Astrocyte of the cerebellum (primary cell): ENCODE measurements around the gene ST6GALNAC6.
"Not testable (repeated sequence)": the region's sequence is repeated elsewhere in the genome, so short reads cannot be mapped to it uniquely, and the experiment has no call there.

Experiments used
- DNase-seq: peaks from one replicate; pipeline ENCODE4 v3.0.0-alpha.2; 2011; ENCODE audit warnings: low read depth
- H3K4me3 ChIP-seq: 2 replicates; pipeline ENCODE4 v1.5.1; 2011; ENCODE audit warnings: mild to moderate bottlenecking, low read depth, low read length, moderate library complexity
- CTCF ChIP-seq: IDR thresholded peaks from 2 replicates; pipeline ENCODE4 v1.5.1; 2012; ENCODE audit warnings: low read length, low read depth, moderate library complexity, mild to moderate bottlenecking; ENCODE audit errors: missing control alignments
- in situ Hi-C: cut with HindIII; loops from 2 replicates; pipeline ENCODE4 v1.10.0; 2017; ENCODE audit warnings: low sequenced_read_pairs

Gene ST6GALNAC6

GRCh38 chr9:127884976-127885490 lies 14.4 kb downstream of the ST6GALNAC6 start:
- no peak for DNase-seq
- no peak for TF ChIP-seq CTCF
- no peak overlapping the region for H3K4me3 ChIP-seq
- in situ Hi-C loops = no loop called here

- in situ Hi-C loops = no loop called here
- DNase-seq = no peak
- no peak for TF ChIP-seq CTCF
- H3K4me3 ChIP-seq = no peak overlapping the region
These were observed 14.9 kb downstream of the ST6GALNAC6 start for GRCh38 chr9:127884427-127884911.

DNA sequence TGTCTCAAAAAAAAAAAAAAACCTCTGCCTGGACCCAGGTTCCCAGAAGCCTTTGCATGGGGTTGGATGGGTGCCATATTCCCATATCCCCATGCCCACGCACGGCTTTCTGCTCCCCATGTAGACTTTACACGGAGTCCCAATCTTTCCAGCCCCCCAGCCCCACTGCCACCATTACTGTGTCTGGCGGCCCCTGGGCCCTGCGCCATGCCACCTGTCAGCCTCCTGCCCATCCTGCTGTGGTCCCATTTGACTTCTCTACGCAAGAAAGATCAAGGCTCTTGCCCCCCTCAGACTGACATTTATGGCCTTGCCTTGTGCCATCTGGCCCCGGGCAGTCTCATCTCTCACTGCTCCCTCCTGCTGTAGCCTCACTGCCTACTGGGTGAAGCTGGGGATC lies 15.4 kb downstream of the ST6GALNAC6 start:
- in situ Hi-C loops = no loop called here
- no peak for TF ChIP-seq CTCF
- no peak overlapping the region for H3K4me3 ChIP-seq
- no peak for DNase-seq

DNA sequence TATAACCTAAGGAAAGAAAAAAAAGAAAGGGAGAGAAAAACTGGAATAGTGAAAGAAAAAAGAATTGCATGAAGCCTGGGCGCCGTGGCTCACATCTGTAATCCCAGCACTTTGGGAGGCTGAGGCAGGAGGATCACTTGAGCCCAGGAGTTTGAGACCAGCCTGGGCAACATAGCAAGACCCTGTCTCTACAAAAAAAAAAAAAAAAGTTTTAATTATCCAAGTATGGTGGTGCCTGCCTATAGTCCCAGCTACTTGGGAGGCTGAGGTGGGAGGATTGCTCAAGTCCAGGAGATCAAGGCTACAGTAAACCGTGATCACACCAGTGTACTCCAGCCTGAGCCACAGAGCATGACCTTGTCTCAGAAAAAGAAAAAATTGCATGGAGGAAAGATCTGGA lies 17.7 kb downstream of the ST6GALNAC6 start:
- H3K4me3 ChIP-seq, in situ Hi-C loops, DNase-seq: not testable (repeated sequence)

- no peak overlapping the region for H3K4me3 ChIP-seq
- TF ChIP-seq CTCF = no peak
- no peak for DNase-seq
- in situ Hi-C loops = no loop called here
These were observed 19.3 kb downstream of the ST6GALNAC6 start for GRCh38 chr9:127880143-127880542.

- no peak for DNase-seq
- no peak overlapping the region for H3K4me3 ChIP-seq
- TF ChIP-seq CTCF = no peak
- in situ Hi-C loops = no loop called here
These were observed 20.6 kb downstream of the ST6GALNAC6 start for GRCh38 chr9:127878652-127879390.

GRCh38 chr9:127878001-127878651 lies 21.3 kb downstream of the ST6GALNAC6 start:
- in situ Hi-C loops = no loop called here
- TF ChIP-seq CTCF = no peak
- H3K4me3 ChIP-seq = peak overlapping the region; percentile 50
- no peak for DNase-seq
